Measurements from ENCODE around the gene RAB10. TPM values are rescaled to one million over a fixed set of nuclear protein-coding genes. Genes with fewer than 3 reads are reported as not detected.
A peak's percentile ranks its signal among the peaks of the same experiment; 100 is the strongest.
"Not testable (repeated sequence)": the region's sequence is repeated elsewhere in the genome, so short reads cannot be mapped to it uniquely, and the experiment has no call there.

The RAB10 gene
- polyA plus RNA-seq, 4 donors = 39.7 to 79.3 (median 56.9) TPM

DNA sequence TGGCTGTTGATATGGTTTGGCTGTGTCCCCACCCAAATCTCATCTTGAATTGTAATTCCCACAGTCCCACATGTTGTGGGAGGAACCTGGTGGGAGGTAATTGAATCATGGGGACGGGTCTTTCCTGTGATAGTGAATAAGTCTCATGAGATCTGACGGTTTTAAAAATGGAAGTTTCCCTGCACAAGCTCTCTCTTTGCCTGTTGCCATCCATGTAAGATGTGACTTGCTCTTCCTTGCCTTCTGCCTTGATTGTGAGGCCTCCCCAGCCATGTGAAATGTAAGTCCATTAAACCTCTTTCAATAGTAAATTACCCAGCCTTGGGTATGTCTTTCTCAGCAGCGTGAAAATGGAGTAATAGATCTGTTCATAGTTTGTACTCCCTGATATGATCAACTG is 47.0 kb downstream of the RAB10 start:
- 96 to 97% (median 97%) methylated on average over 3 of the region's 3 CpGs for WGBS, 3 donors
- H3K9me3 ChIP-seq (ENCODE audit: control insufficient read depth in 2 of 2, insufficient read depth in 1 of 2, low read depth in 1 of 2, low read length in 1 of 2) = peaks cover 0 to 19% of the 10 kb centered on the region in 2 donors
- H3K4me1 ChIP-seq (ENCODE audit: control insufficient read depth in 3 of 3, insufficient read depth in 2 of 3, low read depth in 1 of 3, low read length in 2 of 3); H3K27ac ChIP-seq (ENCODE audit: low read depth in 1 of 3, low read length in 2 of 3); H3K36me3 ChIP-seq (ENCODE audit: control insufficient read depth in 3 of 3, insufficient read depth in 2 of 3, low read depth in 1 of 3, low read length in 3 of 3); DNase-seq; FAIRE-seq; H3K27me3 ChIP-seq (ENCODE audit: control insufficient read depth in 3 of 3, insufficient read depth in 3 of 3, low read length in 3 of 3); H3K4me3 ChIP-seq (ENCODE audit: low read depth in 1 of 3, low read length in 3 of 3): not testable (repeated sequence)

DNA sequence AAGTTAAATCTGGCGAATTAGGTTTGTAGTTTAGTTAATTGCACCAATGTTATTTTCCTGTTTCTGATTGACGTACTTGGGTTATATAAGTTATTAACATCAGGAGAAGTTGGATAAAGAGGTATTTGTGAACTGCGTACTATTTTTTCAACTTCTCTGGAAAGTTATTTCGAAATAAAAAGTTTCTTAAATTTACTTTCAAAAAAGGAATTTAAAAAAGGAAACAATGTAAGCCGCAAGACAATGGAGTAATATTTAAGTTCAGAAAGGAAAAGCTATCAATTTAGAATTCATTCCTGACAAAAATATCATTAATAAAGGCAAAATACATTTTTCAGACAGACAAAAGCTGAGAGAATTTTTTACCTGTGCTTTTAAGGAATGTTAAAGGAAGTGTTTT is 47.7 kb downstream of the RAB10 start:
- no peak overlapping the region for H3K4me3 ChIP-seq (ENCODE audit: low read depth in 1 of 3, low read length in 3 of 3)
- H3K4me1 ChIP-seq (ENCODE audit: control insufficient read depth in 3 of 3, insufficient read depth in 2 of 3, low read depth in 1 of 3, low read length in 2 of 3) = no peaks in the 10 kb centered on the region
- WGBS, 3 donors = 95 to 98% (median 97%) methylated on average over 5 of the region's 5 CpGs
- DNase-seq (no peak), FAIRE-seq (peak; percentile 41)
- no peaks in the 10 kb centered on the region for H3K27me3 ChIP-seq (ENCODE audit: control insufficient read depth in 3 of 3, insufficient read depth in 3 of 3, low read length in 3 of 3)
- H3K27ac ChIP-seq (ENCODE audit: low read depth in 1 of 3, low read length in 2 of 3) = no peak overlapping the region
- H3K36me3 ChIP-seq (ENCODE audit: control insufficient read depth in 3 of 3, insufficient read depth in 2 of 3, low read depth in 1 of 3, low read length in 3 of 3) = peaks cover 0 to 6% (median 0%) of the 10 kb centered on the region in 3 donors
- peaks cover 0 to 19% of the 10 kb centered on the region in 2 donors for H3K9me3 ChIP-seq (ENCODE audit: control insufficient read depth in 2 of 2, insufficient read depth in 1 of 2, low read depth in 1 of 2, low read length in 1 of 2)

DNA sequence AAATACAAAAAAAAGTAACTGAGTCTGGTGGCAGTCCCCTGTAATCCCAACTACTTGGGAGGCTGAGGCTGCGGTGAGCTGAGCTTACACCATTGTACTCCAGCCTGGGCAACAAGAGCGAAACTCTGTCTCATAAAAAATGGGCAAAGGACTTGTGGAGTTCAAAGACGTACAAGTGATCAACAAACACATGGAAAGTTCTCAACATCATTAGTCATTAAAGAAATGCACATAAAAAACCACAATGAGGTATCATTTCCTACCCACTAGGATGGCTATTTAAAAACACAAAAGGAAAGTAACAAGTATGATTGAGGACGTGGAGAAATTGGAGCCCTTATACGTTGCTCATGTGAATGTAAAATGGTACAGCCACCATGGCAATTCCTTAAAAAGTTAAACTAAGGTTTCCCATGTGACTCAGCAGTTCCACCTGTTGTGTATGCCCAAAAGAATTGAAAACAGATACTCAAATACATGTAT is 52.3 kb downstream of the RAB10 start:
- Histone ChIP-seq H3K4me1 (ENCODE audit: control insufficient read depth in 3 of 3, insufficient read depth in 2 of 3, low read depth in 1 of 3, low read length in 2 of 3) (peaks cover 0 to 2% (median 0%) of the 10 kb centered on the region in 3 donors), H3K27ac (ENCODE audit: low read depth in 1 of 3, low read length in 2 of 3) (no peak overlapping the region)

DNA sequence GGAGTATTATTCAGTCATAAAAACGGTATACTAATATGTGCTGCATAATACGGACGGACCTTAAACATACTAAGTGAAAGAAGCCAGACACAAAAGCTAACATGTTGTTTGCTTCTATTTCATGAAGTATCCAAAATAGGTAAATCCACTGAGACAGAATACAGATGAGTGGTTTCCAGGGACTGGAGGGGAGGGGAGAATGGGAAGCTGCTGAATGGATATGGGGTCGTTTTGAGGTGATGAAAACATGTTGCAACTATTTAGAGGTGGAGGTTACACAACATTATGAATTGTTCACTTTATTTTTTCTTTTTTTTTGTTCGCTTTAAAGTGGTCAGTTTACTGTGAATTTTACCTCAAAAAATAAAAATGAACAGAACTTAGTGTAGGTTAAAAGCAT is 52.9 kb downstream of the RAB10 start:
- H3K36me3 ChIP-seq (ENCODE audit: control insufficient read depth in 3 of 3, insufficient read depth in 2 of 3, low read depth in 1 of 3, low read length in 3 of 3) = peaks cover 0 to 10% (median 3%) of the 10 kb centered on the region in 3 donors
- no peak overlapping the region for H3K27ac ChIP-seq (ENCODE audit: low read depth in 1 of 3, low read length in 2 of 3)
- peaks cover 0 to 2% (median 0%) of the 10 kb centered on the region in 3 donors for H3K4me1 ChIP-seq (ENCODE audit: control insufficient read depth in 3 of 3, insufficient read depth in 2 of 3, low read depth in 1 of 3, low read length in 2 of 3)
- DNase-seq (no peak), FAIRE-seq (no peak)
- peaks cover 0 to 7% of the 10 kb centered on the region in 2 donors for H3K9me3 ChIP-seq (ENCODE audit: control insufficient read depth in 2 of 2, insufficient read depth in 1 of 2, low read depth in 1 of 2, low read length in 1 of 2)
- 81 to 82% (median 82%) methylated on average over 5 of the region's 5 CpGs for WGBS, 3 donors
- H3K27me3 ChIP-seq (ENCODE audit: control insufficient read depth in 3 of 3, insufficient read depth in 3 of 3, low read length in 3 of 3) = no peaks in the 10 kb centered on the region
- H3K4me3 ChIP-seq (ENCODE audit: low read depth in 1 of 3, low read length in 3 of 3) = no peak overlapping the region

More for the DNA sequence above, 52.3 kb downstream of the RAB10 start:
- FAIRE-seq = no peak
- peaks cover 0 to 8% of the 10 kb centered on the region in 2 donors for H3K9me3 ChIP-seq (ENCODE audit: control insufficient read depth in 2 of 2, insufficient read depth in 1 of 2, low read depth in 1 of 2, low read length in 1 of 2)
- WGBS, 3 donors = 75 to 91% (median 78%) methylated on average over 5 of the region's 5 CpGs
- H3K27me3 ChIP-seq (ENCODE audit: control insufficient read depth in 3 of 3, insufficient read depth in 3 of 3, low read length in 3 of 3) = no peaks in the 10 kb centered on the region
- no peak for DNase-seq
- no peak overlapping the region for H3K4me3 ChIP-seq (ENCODE audit: low read depth in 1 of 3, low read length in 3 of 3)
- peaks cover 0 to 10% (median 3%) of the 10 kb centered on the region in 3 donors for H3K36me3 ChIP-seq (ENCODE audit: control insufficient read depth in 3 of 3, insufficient read depth in 2 of 3, low read depth in 1 of 3, low read length in 3 of 3)

GRCh38 chr2:26088038-26088643 is 54.3 kb downstream of the RAB10 start:
- Histone ChIP-seq H3K4me1 (ENCODE audit: control insufficient read depth in 3 of 3, insufficient read depth in 2 of 3, low read depth in 1 of 3, low read length in 2 of 3) (peaks cover 0 to 2% (median 0%) of the 10 kb centered on the region in 3 donors), H3K27ac (ENCODE audit: low read depth in 1 of 3, low read length in 2 of 3) (no peak overlapping the region), H3K9me3 (ENCODE audit: control insufficient read depth in 2 of 2, insufficient read depth in 1 of 2, low read depth in 1 of 2, low read length in 1 of 2) (peaks cover 0 to 7% of the 10 kb centered on the region in 2 donors), H3K27me3 (ENCODE audit: control insufficient read depth in 3 of 3, insufficient read depth in 3 of 3, low read length in 3 of 3) (no peaks in the 10 kb centered on the region), H3K36me3 (ENCODE audit: control insufficient read depth in 3 of 3, insufficient read depth in 2 of 3, low read depth in 1 of 3, low read length in 3 of 3) (peaks cover 0 to 10% (median 3%) of the 10 kb centered on the region in 3 donors), H3K4me3 (ENCODE audit: low read depth in 1 of 3, low read length in 3 of 3) (no peak overlapping the region)
- 94 to 100% (median 98%) methylated on average over 1 of the region's 1 CpG for WGBS, 3 donors
- peak; percentile 37 to 45 for DNase-seq
- no peak for FAIRE-seq

GRCh38 chr2:26088931-26089330 is 55.0 kb downstream of the RAB10 start:
- FAIRE-seq; H3K36me3 ChIP-seq (ENCODE audit: control insufficient read depth in 3 of 3, insufficient read depth in 2 of 3, low read depth in 1 of 3, low read length in 3 of 3); DNase-seq; H3K27me3 ChIP-seq (ENCODE audit: control insufficient read depth in 3 of 3, insufficient read depth in 3 of 3, low read length in 3 of 3); H3K27ac ChIP-seq (ENCODE audit: low read depth in 1 of 3, low read length in 2 of 3); H3K4me3 ChIP-seq (ENCODE audit: low read depth in 1 of 3, low read length in 3 of 3); H3K9me3 ChIP-seq (ENCODE audit: control insufficient read depth in 2 of 2, insufficient read depth in 1 of 2, low read depth in 1 of 2, low read length in 1 of 2); H3K4me1 ChIP-seq (ENCODE audit: control insufficient read depth in 3 of 3, insufficient read depth in 2 of 3, low read depth in 1 of 3, low read length in 2 of 3): not testable (repeated sequence)
- 92 to 98% (median 93%) methylated on average over 4 of the region's 4 CpGs for WGBS, 3 donors

DNA sequence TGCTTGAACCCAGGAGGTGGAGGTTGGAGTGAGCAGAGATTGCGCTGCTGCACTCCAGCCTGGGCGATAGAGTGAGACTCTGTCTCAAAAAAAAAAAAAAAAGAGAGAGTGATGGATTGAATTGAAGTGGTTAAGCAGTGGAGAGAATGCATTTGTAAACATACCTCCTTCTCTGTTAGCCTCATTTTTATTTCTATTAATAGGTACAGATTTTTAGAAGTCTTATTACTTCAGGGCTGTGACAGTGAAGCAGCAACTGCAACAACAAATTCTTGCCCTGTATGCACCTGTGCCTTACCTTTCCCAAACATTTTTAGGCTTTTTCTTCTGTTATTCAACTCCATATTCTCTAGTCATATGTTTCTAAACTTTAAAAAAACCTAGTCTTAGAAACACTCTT is 55.5 kb downstream of the RAB10 start:
- 91 to 96% (median 92%) methylated on average over 2 of the region's 2 CpGs for WGBS, 3 donors
- H3K4me3 ChIP-seq (ENCODE audit: low read depth in 1 of 3, low read length in 3 of 3) = no peak overlapping the region
- H3K36me3 ChIP-seq (ENCODE audit: control insufficient read depth in 3 of 3, insufficient read depth in 2 of 3, low read depth in 1 of 3, low read length in 3 of 3) = peaks cover 0 to 10% (median 3%) of the 10 kb centered on the region in 3 donors
- H3K4me1 ChIP-seq (ENCODE audit: control insufficient read depth in 3 of 3, insufficient read depth in 2 of 3, low read depth in 1 of 3, low read length in 2 of 3) = peaks cover 0 to 2% (median 0%) of the 10 kb centered on the region in 3 donors
- H3K27ac ChIP-seq (ENCODE audit: low read depth in 1 of 3, low read length in 2 of 3) = no peak overlapping the region
- no peaks in the 10 kb centered on the region for H3K27me3 ChIP-seq (ENCODE audit: control insufficient read depth in 3 of 3, insufficient read depth in 3 of 3, low read length in 3 of 3)
- DNase-seq (no peak), FAIRE-seq (no peak)
- no peaks in the 10 kb centered on the region for H3K9me3 ChIP-seq (ENCODE audit: control insufficient read depth in 2 of 2, insufficient read depth in 1 of 2, low read depth in 1 of 2, low read length in 1 of 2)

DNA sequence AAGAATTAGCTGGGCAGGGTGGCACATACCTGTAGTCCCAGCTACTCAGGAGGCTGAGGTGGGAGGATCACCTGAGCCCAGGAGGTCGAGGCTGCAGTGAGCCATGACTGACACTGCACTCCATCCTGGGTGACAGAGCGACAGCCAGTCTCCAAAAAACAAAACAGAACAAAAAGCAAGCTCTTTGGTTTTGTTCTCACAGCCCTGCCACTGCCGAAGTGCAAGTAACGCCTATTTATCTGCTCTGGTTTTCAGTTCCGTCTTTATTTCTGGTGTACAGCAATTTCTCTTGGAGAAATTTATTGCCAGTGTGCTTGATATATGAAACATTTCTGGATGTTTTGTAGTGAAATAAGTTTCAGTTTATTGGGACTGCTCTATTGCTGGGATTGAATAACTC is 61.9 kb downstream of the RAB10 start:
- Histone ChIP-seq H3K4me1 (ENCODE audit: control insufficient read depth in 3 of 3, insufficient read depth in 2 of 3, low read depth in 1 of 3, low read length in 2 of 3) (peaks cover 0 to 3% (median 0%) of the 10 kb centered on the region in 3 donors), H3K9me3 (ENCODE audit: control insufficient read depth in 2 of 2, insufficient read depth in 1 of 2, low read depth in 1 of 2, low read length in 1 of 2) (no peaks in the 10 kb centered on the region), H3K27me3 (ENCODE audit: control insufficient read depth in 3 of 3, insufficient read depth in 3 of 3, low read length in 3 of 3) (no peaks in the 10 kb centered on the region), H3K4me3 (ENCODE audit: low read depth in 1 of 3, low read length in 3 of 3) (no peak overlapping the region), H3K27ac (ENCODE audit: low read depth in 1 of 3, low read length in 2 of 3) (no peak overlapping the region), H3K36me3 (ENCODE audit: control insufficient read depth in 3 of 3, insufficient read depth in 2 of 3, low read depth in 1 of 3, low read length in 3 of 3) (peaks cover 0 to 26% (median 5%) of the 10 kb centered on the region in 3 donors)
- FAIRE-seq (no peak), DNase-seq (no peak)
- WGBS, 3 donors = 92 to 96% (median 96%) methylated on average over 5 of the region's 5 CpGs

Data from small intestine (tissue), 7 donors.